ENCODE measurements around the gene ZSCAN10. TPM values are rescaled to one million over a fixed set of nuclear protein-coding genes. Genes with fewer than 3 reads are reported as not detected.

Gene ZSCAN10
- 434 and 519 TPM in 2 replicates for total RNA-seq (2014; rRNA removed; shearing (Covaris generic))
- 217 and 220 TPM in 2 replicates for polyA plus RNA-seq (2016; fragmentation: Nextera tagmentation; extraction: Ambion mirVana)
- long read RNA-seq, transcript ZSCAN10-202 (5 exons, 2,350 nt) = minor isoform, 21 of 110 reads
- long read RNA-seq, transcript ZSCAN10-209 (6 exons, 2,739 nt) = major isoform, 25 of 110 reads
- long read RNA-seq, transcript ZSCAN10-204 (4 exons, 575 nt) = minor isoform, 5 of 110 reads
- long read RNA-seq, partial matches to known transcripts = 5 of 110 reads
- long read RNA-seq, other reads (novel, unspliced or antisense) = 51 of 110 reads

DNA sequence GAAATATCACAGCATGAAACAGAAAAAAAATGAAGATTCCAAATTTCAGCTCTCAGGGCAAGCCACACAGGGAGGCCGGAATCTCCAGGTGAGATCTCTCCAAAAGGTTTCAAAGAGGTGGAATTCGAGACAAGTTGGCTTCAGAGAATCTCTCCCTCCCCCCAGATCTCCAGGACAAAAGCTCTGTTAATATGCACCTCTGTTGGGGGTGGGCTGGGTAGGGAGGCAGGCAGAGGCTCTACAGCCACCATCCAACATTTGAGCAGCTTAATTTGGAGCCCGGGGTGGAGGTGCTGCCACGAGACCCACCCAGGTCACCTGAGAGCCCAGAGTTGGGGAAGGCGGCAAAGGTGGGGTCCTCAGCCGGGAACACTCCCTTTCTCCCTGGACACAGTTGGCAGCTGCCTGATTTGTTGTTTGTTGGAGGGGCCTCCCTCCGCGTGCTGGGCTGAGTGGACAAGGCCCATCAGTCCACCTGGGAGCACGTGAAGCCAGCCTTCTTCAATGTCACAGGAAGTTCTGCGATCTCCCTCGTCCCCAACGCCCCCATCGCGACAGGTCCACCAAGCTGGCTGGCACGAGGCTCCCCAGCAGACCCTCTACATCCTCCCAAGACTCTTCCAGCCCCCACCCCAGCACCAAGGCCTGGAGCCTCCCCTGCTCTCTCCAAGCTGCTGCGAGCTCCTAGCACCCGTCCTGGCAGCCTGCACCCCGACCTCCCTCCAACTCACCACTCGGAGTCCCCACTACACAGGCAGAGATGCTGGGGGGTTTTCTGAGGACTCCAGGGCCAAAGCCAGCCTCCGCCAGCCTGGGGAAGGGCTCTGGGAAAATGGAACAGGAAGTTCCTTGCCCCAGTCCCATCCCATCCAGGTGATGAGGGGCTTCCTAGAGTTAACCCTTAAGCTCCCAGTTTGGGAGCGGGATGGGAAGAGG is at the start of gene ZSCAN10:
TSS of gene ZSCAN10 (minus strand) at position 836 of the 936 bp plus-strand sequence. CDS start 6,357 bp downstream, outside the sequence.
- peaks cover 50% of the 10 kb centered on the region for H3K36me3 Mint-ChIP-seq (ENCODE audit: low read depth)
- Histone ChIP-seq H3K4me1 (ENCODE audit: insufficient read depth) (peaks cover 53% of the 10 kb centered on the region), H3K27ac (ENCODE audit: low read depth) (peak within 1 kb of the TSS; percentile 99), H3F3A (replicated peaks; ENCODE audit: low read depth) (peaks cover 48% of the 10 kb centered on the region), H3K27me3 (ENCODE audit: insufficient read depth) (no peaks in the 10 kb centered on the region), H3K4me3 (peak within 1 kb of the TSS; percentile 89), H2AFZ (no peak within 1 kb of the TSS), H3K9me2 (ENCODE audit: insufficient read depth) (no peaks in the 10 kb centered on the region), H3K4me2 (peak within 1 kb of the TSS; percentile 85), H4K20me1 (replicated peaks; ENCODE audit: insufficient read depth) (peaks cover 10% of the 10 kb centered on the region; the same call in 1 of the 2 replicates), H3K79me2 (replicated peaks; ENCODE audit: insufficient read depth) (peaks cover 45% of the 10 kb centered on the region), H3K36me3 (ENCODE audit: insufficient read depth) (0 out of 2 replicates have a peak, but pooled peaks cover 4% of the 10 kb centered on the region)
- H3K4me3 Mint-ChIP-seq = peak within 1 kb of the TSS; percentile 99
- DNase-seq (ENCODE audit: low spot score) = peak; percentile 95
- peaks cover 42% of the 10 kb centered on the region for H3K27me3 Mint-ChIP-seq (ENCODE audit: insufficient read depth, low read depth, poor library complexity)
- peak within 1 kb of the TSS; percentile 99 for H3K27ac Mint-ChIP-seq
- peak; percentile 50 for ATAC-seq
- no peaks in the 10 kb centered on the region; the same call in 2 of the 3 replicates for H3K9me3 Mint-ChIP-seq
- H3K4me1 Mint-ChIP-seq = peaks cover 46% of the 10 kb centered on the region
- TF ChIP-seq ZNF331 (CRISPR knock-in tag; IDR thresholded peaks at IDR 0.05; ENCODE audit: low read depth) (no peak), STAT1 (IDR thresholded peaks at IDR 0.05; ENCODE audit: unreplicated experiment) (no peak), POLR2AphosphoS5 (IDR thresholded peaks at IDR 0.05; ENCODE audit: low read depth) (peak; percentile 85), JUNB (IDR thresholded peaks at IDR 0.05; ENCODE audit: unreplicated experiment) (no peak), EZH2phosphoT487 (IDR thresholded peaks at IDR 0.05; ENCODE audit: unreplicated experiment) (no peak), NANOG (IDR thresholded peaks at IDR 0.05; ENCODE audit: borderline replicate concordance) (no peak), CREB1 (CRISPR knock-in tag; IDR thresholded peaks at IDR 0.05; ENCODE audit: low read depth) (0 out of 2 replicates have a peak, but pooled peaks have one; percentile 22), EZH2 (IDR thresholded peaks at IDR 0.05; ENCODE audit: low read depth, unreplicated experiment) (no peak), ZNF114 (CRISPR knock-in tag; IDR thresholded peaks at IDR 0.05) (no peak)
- TF ChIP-seq, protein P1, sequence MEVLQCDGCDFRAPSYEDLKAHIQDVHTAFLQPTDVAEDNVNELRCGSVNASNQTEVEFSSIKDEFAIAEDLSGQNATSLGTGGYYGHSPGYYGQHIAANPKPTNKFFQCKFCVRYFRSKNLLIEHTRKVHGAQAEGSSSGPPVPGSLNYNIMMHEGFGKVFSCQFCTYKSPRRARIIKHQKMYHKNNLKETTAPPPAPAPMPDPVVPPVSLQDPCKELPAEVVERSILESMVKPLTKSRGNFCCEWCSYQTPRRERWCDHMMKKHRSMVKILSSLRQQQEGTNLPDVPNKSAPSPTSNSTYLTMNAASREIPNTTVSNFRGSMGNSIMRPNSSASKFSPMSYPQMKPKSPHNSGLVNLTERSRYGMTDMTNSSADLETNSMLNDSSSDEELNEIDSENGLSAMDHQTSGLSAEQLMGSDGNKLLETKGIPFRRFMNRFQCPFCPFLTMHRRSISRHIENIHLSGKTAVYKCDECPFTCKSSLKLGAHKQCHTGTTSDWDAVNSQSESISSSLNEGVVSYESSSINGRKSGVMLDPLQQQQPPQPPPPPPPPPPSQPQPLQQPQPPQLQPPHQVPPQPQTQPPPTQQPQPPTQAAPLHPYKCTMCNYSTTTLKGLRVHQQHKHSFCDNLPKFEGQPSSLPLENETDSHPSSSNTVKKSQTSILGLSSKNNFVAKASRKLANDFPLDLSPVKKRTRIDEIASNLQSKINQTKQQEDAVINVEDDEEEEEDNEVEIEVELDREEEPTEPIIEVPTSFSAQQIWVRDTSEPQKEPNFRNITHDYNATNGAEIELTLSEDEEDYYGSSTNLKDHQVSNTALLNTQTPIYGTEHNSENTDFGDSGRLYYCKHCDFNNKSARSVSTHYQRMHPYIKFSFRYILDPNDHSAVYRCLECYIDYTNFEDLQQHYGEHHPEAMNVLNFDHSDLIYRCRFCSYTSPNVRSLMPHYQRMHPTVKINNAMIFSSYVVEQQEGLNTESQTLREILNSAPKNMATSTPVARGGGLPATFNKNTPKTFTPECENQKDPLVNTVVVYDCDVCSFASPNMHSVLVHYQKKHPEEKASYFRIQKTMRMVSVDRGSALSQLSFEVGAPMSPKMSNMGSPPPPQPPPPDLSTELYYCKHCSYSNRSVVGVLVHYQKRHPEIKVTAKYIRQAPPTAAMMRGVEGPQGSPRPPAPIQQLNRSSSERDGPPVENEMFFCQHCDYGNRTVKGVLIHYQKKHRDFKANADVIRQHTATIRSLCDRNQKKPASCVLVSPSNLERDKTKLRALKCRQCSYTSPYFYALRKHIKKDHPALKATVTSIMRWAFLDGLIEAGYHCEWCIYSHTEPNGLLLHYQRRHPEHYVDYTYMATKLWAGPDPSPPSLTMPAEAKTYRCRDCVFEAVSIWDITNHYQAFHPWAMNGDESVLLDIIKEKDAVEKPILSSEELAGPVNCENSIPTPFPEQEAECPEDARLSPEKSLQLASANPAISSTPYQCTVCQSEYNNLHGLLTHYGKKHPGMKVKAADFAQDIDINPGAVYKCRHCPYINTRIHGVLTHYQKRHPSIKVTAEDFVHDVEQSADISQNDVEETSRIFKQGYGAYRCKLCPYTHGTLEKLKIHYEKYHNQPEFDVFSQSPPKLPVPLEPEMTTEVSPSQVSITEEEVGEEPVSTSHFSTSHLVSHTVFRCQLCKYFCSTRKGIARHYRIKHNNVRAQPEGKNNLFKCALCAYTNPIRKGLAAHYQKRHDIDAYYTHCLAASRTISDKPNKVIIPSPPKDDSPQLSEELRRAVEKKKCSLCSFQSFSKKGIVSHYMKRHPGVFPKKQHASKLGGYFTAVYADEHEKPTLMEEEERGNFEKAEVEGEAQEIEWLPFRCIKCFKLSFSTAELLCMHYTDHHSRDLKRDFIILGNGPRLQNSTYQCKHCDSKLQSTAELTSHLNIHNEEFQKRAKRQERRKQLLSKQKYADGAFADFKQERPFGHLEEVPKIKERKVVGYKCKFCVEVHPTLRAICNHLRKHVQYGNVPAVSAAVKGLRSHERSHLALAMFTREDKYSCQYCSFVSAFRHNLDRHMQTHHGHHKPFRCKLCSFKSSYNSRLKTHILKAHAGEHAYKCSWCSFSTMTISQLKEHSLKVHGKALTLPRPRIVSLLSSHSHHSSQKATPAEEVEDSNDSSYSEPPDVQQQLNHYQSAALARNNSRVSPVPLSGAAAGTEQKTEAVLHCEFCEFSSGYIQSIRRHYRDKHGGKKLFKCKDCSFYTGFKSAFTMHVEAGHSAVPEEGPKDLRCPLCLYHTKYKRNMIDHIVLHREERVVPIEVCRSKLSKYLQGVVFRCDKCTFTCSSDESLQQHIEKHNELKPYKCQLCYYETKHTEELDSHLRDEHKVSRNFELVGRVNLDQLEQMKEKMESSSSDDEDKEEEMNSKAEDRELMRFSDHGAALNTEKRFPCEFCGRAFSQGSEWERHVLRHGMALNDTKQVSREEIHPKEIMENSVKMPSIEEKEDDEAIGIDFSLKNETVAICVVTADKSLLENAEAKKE (CRISPR knock-in tag; IDR thresholded peaks at IDR 0.05) = no peak
- TF ChIP-seq, protein P2, sequence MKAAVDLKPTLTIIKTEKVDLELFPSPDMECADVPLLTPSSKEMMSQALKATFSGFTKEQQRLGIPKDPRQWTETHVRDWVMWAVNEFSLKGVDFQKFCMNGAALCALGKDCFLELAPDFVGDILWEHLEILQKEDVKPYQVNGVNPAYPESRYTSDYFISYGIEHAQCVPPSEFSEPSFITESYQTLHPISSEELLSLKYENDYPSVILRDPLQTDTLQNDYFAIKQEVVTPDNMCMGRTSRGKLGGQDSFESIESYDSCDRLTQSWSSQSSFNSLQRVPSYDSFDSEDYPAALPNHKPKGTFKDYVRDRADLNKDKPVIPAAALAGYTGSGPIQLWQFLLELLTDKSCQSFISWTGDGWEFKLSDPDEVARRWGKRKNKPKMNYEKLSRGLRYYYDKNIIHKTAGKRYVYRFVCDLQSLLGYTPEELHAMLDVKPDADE (IDR thresholded peaks at IDR 0.05) = peak; percentile 75
- TF ChIP-seq, protein P3, sequence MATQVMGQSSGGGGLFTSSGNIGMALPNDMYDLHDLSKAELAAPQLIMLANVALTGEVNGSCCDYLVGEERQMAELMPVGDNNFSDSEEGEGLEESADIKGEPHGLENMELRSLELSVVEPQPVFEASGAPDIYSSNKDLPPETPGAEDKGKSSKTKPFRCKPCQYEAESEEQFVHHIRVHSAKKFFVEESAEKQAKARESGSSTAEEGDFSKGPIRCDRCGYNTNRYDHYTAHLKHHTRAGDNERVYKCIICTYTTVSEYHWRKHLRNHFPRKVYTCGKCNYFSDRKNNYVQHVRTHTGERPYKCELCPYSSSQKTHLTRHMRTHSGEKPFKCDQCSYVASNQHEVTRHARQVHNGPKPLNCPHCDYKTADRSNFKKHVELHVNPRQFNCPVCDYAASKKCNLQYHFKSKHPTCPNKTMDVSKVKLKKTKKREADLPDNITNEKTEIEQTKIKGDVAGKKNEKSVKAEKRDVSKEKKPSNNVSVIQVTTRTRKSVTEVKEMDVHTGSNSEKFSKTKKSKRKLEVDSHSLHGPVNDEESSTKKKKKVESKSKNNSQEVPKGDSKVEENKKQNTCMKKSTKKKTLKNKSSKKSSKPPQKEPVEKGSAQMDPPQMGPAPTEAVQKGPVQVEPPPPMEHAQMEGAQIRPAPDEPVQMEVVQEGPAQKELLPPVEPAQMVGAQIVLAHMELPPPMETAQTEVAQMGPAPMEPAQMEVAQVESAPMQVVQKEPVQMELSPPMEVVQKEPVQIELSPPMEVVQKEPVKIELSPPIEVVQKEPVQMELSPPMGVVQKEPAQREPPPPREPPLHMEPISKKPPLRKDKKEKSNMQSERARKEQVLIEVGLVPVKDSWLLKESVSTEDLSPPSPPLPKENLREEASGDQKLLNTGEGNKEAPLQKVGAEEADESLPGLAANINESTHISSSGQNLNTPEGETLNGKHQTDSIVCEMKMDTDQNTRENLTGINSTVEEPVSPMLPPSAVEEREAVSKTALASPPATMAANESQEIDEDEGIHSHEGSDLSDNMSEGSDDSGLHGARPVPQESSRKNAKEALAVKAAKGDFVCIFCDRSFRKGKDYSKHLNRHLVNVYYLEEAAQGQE (IDR thresholded peaks at IDR 0.05; ENCODE audit: unreplicated experiment) = peak; percentile 7

Data from GM23338 (cell line).